Fibroblast of lung (primary cell): ENCODE measurements around the gene TRAPPC5.

Experiments used
- EZH2 ChIP-seq: IDR thresholded peaks from 2 replicates; pipeline ENCODE4 v1.5.1; 2012; ENCODE audit warnings: low read length, control low read depth, mild to moderate bottlenecking; ENCODE audit errors: missing control alignments
- TF ChIP-seq, protein P1 (sequence below), 2 donors: IDR thresholded peaks in 1 of 2; conservative IDR thresholded peaks in 1 of 2; 1 replicate in 1 of 2; 2 replicates in 1 of 2; pipeline ENCODE4 v1.5.1; 2011 to 2012; ENCODE audit warnings: low read length in 2 of 2, control low read depth in 1 of 2, inconsistent platforms in 1 of 2, low read depth in 1 of 2, mild to moderate bottlenecking in 1 of 2

GRCh38 chr19:7706188-7706954 is 25.7 kb downstream of the TRAPPC5 start:
- TF ChIP-seq, protein P1, sequence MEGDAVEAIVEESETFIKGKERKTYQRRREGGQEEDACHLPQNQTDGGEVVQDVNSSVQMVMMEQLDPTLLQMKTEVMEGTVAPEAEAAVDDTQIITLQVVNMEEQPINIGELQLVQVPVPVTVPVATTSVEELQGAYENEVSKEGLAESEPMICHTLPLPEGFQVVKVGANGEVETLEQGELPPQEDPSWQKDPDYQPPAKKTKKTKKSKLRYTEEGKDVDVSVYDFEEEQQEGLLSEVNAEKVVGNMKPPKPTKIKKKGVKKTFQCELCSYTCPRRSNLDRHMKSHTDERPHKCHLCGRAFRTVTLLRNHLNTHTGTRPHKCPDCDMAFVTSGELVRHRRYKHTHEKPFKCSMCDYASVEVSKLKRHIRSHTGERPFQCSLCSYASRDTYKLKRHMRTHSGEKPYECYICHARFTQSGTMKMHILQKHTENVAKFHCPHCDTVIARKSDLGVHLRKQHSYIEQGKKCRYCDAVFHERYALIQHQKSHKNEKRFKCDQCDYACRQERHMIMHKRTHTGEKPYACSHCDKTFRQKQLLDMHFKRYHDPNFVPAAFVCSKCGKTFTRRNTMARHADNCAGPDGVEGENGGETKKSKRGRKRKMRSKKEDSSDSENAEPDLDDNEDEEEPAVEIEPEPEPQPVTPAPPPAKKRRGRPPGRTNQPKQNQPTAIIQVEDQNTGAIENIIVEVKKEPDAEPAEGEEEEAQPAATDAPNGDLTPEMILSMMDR (conservative IDR thresholded peaks at IDR 0.05 in 1 of 2, IDR thresholded peaks at IDR 0.05 in 1 of 2; ENCODE audit: low read depth in 1 of 2, low read length in 2 of 2), result no peak
- no peak for TF ChIP-seq EZH2
